Raji (cell line): ENCODE data around the gene VAMP5.

Experiments used
- POLR2A ChIP-seq: IDR thresholded peaks from 2 replicates; pipeline ENCODE4 v1.6.1; 2011; ENCODE audit warnings: low read depth, low read length, control low read depth; ENCODE audit not compliant: insufficient read depth

The VAMP5 gene

DNA sequence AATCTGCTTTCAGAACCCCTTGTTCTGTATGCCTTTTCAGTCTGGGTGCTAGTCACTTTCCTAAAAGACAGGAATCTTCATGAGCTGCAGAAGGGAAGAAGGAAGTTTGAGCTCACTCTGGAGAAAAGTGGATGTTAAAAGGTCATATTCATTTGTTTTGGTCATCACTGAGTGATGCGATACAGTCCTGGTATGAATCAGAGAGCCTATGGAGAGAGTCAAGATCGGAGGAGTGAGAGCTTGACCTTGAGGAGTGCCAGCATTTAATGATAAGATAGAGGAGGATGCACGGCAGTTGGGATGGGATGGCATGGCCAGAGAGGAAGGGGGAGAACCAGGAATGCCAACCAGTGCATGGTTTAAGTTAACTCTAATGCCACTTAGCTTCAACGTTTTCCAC lies 51.4 kb downstream of the VAMP5 start:
- TF ChIP-seq POLR2A = no peak

DNA sequence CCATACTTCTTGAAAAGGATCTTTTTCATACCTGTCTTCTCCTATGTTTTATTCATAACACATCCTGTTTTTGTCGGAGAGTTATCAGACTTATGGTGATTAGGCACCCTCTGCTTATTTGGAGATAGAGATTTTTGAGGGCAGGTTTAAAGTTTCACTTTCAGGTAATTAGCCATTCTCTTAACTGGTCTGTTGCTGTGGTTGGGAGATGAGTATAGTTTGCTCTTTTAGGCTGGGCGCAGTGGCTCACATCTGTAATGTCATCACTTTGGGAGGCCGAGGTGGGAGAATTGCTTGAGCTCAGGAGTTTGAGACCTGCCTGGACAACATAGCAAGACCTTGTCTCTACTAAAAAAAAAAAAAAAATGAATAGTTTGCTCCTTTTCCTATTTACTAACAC lies 58.5 kb downstream of the VAMP5 start:
- no peak for TF ChIP-seq POLR2A
